HG02623 (cell line): ENCODE measurements around the gene WNK1.
"Not testable (repeated sequence)": the region's sequence is repeated elsewhere in the genome, so short reads cannot be mapped to it uniquely, and the experiment has no call there.

Experiments used
- ATAC-seq: cut with Tn5 transposase; IDR thresholded peaks from one replicate; pipeline ENCODE4 v1.9.1; 2021; ENCODE audit warnings: moderate library complexity; ENCODE audit not compliant: unreplicated experiment

Gene WNK1

DNA sequence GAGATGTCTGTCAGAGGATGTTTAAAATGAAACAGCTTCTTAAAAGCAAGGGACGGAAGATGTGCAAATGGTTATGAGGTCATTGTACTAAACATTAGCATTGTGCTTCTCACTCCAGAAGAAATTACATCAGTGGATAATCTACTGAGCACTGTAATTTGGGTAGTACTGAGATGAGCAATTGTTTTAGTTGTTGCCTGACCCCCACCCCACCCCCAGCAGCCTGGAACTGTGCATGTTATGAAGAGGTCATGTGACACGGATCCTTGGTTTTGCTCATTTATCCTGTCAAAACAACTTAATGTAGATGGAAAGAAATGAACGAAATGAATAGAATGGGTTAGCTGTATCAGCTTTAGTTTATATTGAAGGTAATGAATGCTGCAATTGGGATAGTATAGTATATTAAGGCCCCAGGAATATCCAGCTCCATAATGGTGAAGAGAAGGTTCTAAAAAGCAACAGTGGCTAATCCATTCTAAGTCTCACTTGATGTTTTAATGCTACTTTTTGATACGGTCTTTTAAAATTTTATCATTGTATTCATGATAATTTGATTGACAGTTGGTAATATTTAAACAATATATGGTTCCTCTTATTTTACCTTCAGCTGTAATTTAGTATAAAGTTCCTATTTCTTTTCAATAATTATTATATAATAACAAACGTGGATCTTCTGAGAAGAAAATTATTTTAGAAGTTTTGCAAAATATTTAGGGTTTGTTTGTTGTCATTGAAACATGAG lies 58.5 kb downstream of the WNK1 start:
- no peak for ATAC-seq

- no peak for ATAC-seq
These were observed 60.6 kb downstream of the WNK1 start for GRCh38 chr12:812950-813349.

DNA sequence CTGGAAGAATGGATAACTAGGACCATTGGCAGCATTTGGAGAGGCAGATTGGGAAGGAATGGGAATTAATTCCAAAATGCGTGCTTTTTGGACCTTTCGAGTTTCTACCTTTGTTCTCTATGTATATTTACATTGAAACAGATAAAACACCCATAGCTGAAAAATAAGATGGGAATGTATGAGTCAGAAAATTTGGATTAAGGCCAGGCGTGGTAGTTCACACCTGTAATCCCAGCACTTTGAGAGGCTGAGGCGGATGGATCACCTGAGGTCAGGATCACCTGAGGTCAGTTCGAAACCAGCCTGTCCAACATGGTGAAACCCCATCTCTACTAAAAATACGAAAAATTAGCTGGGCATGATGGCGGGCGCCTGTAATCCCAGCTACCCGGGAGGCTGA lies 65.1 kb downstream of the WNK1 start:
- ATAC-seq: not testable (repeated sequence)

- no peak for ATAC-seq
These were observed 65.7 kb downstream of the WNK1 start for GRCh38 chr12:817941-818600.

DNA sequence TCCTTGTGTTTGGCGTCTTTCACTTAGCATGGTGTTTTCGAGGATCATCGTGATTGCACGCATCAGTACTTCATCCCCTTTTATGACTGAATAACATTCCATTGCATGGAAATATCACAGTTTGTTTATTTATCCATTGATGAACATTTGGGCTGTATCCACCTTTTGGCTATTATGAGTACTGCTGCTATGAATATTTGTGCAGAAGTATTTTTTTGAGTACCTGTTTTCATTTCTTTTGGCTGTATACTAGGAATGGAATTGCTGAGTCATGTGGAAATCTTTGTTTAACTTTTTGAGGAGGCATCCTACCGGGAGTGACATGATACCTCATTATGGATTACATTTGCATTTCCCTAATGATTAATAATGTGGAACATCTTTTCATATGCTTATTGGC lies 66.4 kb downstream of the WNK1 start:
- no peak for ATAC-seq

DNA sequence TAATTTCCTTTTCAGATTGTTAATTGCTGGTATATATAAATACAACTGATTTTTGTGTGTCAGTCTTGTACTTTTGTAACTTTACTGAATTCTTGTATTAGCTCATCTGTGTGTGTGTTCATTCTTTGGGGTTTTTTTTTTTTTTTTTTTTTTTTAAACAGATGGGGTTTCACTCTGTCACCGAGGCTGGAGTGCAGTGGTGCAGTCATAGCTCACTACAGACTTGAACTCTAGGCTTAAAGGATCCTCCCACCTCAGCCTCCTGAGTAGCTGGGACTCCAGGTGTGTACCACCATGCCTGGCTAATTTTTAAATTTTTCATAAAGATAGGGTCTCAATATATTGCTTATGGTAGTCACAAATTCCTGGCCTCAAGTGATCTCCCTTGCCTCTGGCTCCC lies 68.0 kb downstream of the WNK1 start:
- ATAC-seq: no peak

- ATAC-seq: peak; percentile 80
These were observed 70.8 kb downstream of the WNK1 start for GRCh38 chr12:823028-823698.

DNA sequence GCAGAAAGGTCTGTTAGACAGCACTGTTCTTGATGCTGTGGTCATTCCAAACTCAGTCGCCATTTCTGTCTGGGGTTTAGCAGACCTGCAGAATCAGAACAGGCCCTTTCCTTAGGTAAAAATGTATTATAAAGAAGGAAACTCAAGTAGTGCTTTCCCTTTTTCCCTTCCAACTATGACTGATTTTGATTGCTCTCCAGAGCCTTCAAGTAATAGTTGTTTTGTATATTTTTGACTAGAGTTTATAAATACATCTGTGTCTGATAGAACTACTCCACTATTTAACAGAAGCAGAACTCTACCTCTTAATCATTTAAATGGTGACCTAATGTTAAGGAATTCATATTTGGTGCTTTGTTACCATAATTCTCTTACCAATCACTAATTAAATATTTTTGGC lies 74.0 kb downstream of the WNK1 start:
- no peak for ATAC-seq

DNA sequence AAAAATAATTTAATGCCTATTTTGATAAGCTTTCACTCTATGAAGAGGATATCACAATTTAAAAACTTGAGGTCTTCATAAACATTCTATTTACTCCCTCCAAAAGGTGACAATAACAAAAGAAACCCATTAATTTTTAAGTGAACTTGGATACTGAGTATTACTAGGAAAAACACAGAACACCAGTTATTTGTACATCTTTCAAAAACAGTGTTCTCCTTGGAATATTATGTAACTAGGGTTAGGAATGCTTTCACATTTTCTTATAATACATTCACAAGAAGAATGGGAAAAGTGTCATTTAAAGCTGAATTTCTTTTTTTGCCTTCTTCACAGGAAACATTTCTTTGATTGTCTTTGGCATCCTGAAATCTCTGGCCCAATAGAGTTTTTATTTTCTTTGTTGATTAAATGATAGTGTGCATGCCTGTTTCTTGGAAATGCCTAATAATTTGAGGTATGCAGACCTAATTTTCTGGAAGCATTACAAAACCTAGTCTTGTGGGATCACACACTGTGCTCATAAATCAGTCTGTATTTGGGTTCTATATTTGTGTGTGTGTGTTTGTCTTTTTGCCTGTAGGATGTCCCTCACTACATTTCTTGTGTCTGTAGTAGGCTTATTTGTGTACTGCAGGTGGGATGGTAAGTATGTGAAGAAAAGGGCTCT lies 76.5 kb downstream of the WNK1 start:
- no peak for ATAC-seq

DNA sequence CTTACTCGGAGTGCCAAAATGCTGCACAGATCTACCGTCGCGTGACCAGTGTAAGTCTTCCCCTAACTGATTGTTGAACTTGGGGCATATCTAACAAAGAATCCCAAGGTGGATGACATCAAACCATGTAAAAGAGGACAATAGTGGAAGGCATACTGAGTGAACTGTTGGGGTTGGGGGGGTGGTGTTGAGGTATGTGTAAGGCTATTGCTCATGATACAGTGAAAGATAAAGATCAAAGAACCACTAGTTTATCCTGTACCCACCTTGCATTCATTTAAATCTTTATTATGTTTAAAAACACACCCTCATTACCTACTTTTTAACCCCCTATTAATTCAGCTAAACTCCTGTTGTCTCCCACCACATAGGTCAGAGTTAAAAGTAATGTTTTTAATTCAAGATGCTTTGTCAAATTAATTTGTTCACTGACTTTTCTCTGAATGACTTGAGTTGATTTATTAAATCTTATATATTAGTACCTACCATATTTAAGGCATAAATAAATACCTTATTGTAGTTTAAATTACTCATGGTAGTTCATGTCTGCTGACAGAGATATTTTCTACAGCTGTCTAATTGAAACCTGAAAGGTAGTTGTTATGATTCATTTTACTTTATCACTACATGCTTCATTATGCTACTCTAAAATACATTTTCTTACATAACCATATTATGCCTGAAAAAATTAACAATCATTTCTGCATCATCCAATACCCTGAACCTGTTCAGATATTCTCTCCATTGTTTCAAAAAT lies 77.9 kb downstream of the WNK1 start:
- ATAC-seq: no peak

DNA sequence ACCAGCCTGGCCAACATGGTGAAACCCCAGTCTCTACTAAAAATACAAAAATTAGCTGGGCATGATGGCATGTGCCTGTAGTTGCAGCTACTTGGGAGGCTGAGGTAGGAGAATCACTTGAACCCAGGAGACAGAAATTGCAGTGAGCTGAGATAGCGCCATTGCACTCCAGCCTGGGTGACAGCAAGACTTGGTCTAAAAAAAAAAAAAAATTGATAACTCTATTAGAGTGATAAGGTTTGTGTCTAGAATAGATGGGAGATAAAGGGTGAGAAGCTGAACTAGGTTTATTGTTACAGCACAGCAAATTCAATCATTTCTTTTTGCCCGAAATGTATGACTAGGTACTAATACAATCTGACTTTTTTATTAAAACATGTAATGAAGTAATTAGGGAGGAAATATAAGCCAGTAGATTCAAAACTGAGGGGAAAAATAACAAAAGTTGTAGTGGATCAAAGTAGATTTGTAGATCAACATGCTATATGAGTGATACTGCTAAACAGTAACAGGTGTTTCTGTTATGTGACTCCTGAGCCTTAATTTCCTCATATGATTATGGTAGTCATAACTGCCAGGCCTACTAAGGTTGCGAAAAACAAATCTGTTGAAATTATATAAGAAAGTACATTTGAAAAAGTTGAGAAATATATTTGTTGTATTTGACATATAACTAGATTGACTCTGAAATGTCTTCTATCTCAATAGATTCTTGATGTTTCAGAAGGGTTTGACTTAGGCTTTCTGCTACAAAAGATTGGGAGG lies 83.6 kb downstream of the WNK1 start:
- ATAC-seq: no peak

DNA sequence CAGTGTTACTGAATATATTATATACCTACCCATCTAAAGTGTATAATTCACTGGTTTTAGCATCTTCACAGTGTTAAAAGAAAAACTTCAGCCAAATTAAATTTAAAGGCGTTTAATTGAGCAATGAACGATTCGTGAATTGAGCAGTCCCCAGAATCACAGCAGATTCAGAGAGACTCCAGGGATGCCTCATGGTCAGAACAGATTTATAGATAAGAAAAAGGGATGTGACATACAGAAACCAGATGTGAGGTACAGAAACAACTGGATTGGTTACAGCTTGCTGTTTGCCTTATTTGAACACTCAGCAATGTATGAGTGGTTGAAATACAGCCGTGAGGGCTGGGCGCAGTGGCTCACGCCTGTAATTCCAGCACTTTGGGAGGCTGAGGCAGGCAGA lies 84.6 kb downstream of the WNK1 start:
- no peak for ATAC-seq

DNA sequence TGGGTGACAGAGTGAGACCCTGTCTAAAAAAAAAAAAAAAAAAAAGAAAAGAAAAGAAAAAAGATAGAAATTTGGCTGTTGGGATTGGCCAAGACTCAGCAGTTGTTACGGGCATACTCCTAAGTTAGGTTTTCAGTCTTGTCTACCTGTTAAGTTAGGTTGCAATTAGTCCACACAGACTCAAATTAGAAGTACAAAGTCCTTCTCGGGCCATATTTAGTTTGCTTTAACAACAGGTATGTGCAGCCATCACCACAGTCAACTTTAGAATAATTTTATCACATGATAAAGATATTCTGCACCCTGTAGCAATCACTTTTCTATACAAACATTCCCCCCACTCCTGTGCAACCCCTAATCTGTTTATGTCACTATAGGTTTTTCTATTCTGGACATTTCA lies 85.2 kb downstream of the WNK1 start:
- ATAC-seq: no peak

GRCh38 chr12:843609-844008 lies 91.2 kb downstream of the WNK1 start:
- no peak for ATAC-seq

GRCh38 chr12:846421-846820 lies 94.0 kb downstream of the WNK1 start:
- no peak for ATAC-seq

DNA sequence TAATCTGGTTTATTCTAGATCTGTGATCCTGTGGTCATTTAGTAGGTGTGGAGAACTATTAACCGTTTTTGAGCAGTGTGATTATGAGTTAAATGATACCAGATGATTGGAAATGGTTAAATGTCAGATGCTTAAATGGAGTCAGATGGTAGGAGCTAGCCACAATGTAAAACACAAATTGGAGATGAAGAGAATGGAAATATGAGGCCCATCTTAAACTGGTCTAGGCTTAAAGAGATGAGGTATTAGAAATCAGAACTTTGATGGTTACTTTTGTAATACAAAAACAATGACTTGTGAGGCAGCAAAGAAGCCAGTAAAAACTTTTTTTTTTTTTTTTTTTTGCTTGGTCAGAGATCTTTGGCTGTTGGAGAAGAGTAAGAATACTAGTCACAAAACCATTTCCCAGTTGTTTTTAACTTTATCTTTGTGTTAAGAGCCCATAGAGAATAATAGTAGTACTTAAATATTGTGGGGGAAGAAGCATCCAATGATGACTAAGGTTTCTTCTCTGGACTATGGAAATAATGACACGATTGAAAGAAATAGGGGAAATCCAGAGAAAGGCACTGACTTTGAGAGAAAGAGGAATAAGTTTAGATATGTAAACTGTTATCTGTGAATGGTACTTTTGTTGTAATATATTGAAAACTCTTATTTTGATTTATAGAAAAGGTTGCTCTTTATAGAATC lies 95.9 kb downstream of the WNK1 start:
- ATAC-seq: no peak

GRCh38 chr12:848882-849527 lies 96.6 kb downstream of the WNK1 start:
- no peak for ATAC-seq

DNA sequence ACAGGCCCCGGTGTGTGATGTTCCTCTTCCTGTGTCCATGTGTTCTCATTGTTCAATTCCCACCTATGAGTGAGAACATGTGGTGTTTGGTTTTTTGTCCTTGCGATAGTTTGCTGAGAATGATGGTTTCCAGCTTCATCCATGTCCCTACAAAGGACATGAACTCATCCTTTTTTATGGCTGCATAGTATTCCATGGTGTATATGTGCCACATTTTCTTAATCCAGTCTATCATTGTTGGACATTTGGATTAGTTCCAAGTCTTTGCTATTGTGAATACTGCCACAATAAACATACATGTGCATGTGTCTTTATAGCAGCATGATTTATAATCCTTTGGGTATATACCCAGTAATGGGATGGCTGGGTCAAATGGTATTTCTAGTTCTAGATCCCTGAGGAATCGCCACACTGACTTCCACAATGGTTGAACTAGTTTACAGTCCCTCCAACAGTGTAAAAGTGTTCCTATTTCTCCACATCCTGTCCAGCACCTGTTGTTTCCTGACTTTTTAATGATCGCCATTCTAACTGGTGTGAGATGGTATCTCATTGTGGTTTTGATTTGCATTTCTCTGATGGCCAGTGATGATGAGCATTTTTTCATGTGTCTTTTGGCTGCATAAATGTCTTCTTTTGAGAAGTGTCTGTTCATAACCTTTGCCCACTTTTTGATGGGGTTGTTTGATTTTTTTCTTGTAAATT lies 97.5 kb downstream of the WNK1 start:
- ATAC-seq: not testable (repeated sequence)
